IMR-90 (cell line): Measurements from ENCODE around the gene LAMA5. TPM values are rescaled to one million over a fixed set of nuclear protein-coding genes. Genes with fewer than 3 reads are reported as not detected.

Source experiments
- ATAC-seq: fragments of 200-7000 bp; cut with Tn5 transposase; 2 replicates; pipeline ENCODE4 v1.9.1; 2020; ENCODE audit warnings: low read depth, mild to moderate bottlenecking, moderate library complexity
- BruUV-seq: library from RNA; stranded (reverse); fragments of 400-500 nt; replicated peaks from 2 replicates; lab custom pipeline; 2021; lab: Mats Ljungman, UMichigan
- CTCF ChIA-PET: fragments of 300-600 bp; formaldehyde crosslinking; extraction: SDS; loops from one replicate; lab custom pipeline; 2021; ENCODE audit warnings: antibody characterized with exemption; lab: Yijun Ruan, JAX
- POLR2A ChIA-PET: fragments of 300-600 bp; sonication (Branson Sonifier 250); formaldehyde crosslinking; loops from one replicate; lab custom pipeline; 2022; ENCODE audit warnings: antibody characterized with exemption; ENCODE audit not compliant: unreplicated experiment; lab: Charles Lee
- DNase-seq: peaks from one replicate; pipeline ENCODE4 v3.0.0; 2013
- H2AFZ ChIP-seq: replicated peaks from 2 replicates; pipeline ENCODE3; 2013; ENCODE audit warnings: low read length, mild to moderate bottlenecking; ENCODE audit not compliant: poor library complexity
- H2AK5ac ChIP-seq: 2 replicates; pipeline ENCODE4 v1.6.1; 2013; ENCODE audit warnings: low read depth, low read length, inconsistent platforms
- H2AK9ac ChIP-seq: replicated peaks from 2 replicates; pipeline ENCODE3; 2013; ENCODE audit warnings: mild to moderate bottlenecking, low read depth, low read length, moderate library complexity; ENCODE audit not compliant: poor library complexity
- H2BK120ac ChIP-seq: 2 replicates; pipeline ENCODE4 v1.6.1; 2013; ENCODE audit warnings: low read depth, low read length, inconsistent platforms
- H2BK15ac ChIP-seq: 3 replicates; pipeline ENCODE4 v1.6.1; 2013; ENCODE audit warnings: low read depth, low read length, inconsistent platforms
- H2BK20ac ChIP-seq: 2 replicates; pipeline ENCODE4 v1.6.1; 2013; ENCODE audit warnings: low read depth, mild to moderate bottlenecking, inconsistent platforms, low read length, moderate library complexity
- H2BK5ac ChIP-seq: 2 replicates; pipeline ENCODE4 v1.6.1; 2013; ENCODE audit warnings: mild to moderate bottlenecking, low read depth, low read length, inconsistent platforms; ENCODE audit not compliant: poor library complexity, severe bottlenecking
- H3K14ac ChIP-seq: replicated peaks from 2 replicates; pipeline ENCODE4 v1.6.1; 2013; ENCODE audit warnings: low read depth, low read length, inconsistent platforms
- H3K18ac ChIP-seq: 2 replicates; pipeline ENCODE4 v1.6.1; 2013; ENCODE audit warnings: low read depth, low read length, control low read depth
- H3K23ac ChIP-seq: 2 replicates; pipeline ENCODE4 v1.6.1; 2013; ENCODE audit warnings: low read depth, low read length, inconsistent platforms
- H3K27ac ChIP-seq: 2 replicates; pipeline ENCODE4 v1.5.1; 2013; ENCODE audit warnings: mild to moderate bottlenecking, control low read depth, low read length; ENCODE audit not compliant: insufficient read depth
- H3K27me3 ChIP-seq: 2 replicates; pipeline ENCODE4 v1.6.1; 2013; ENCODE audit warnings: low read length; ENCODE audit not compliant: control insufficient read depth, insufficient read depth
- H3K36me3 ChIP-seq: 2 replicates; pipeline ENCODE4 v1.6.1; 2013; ENCODE audit warnings: low read length, mixed read lengths; ENCODE audit not compliant: control insufficient read depth, insufficient read depth
- H3K4ac ChIP-seq: 2 replicates; pipeline ENCODE4 v1.6.1; 2013; ENCODE audit warnings: low read depth, low read length, inconsistent platforms
- H3K4me1 ChIP-seq: 2 replicates; pipeline ENCODE4 v1.6.1; 2013; ENCODE audit warnings: low read length, mixed read lengths; ENCODE audit not compliant: control insufficient read depth, insufficient read depth
- H3K4me2 ChIP-seq: 2 replicates; pipeline ENCODE4 v1.6.1; 2013; ENCODE audit warnings: low read depth, mild to moderate bottlenecking, control low read depth, low read length, moderate library complexity
- H3K4me3 ChIP-seq: 2 replicates; pipeline ENCODE4 v1.5.1; 2013; ENCODE audit warnings: low read depth, mild to moderate bottlenecking, control low read depth, low read length, moderate library complexity; ENCODE audit not compliant: insufficient read depth
- H3K56ac ChIP-seq: 2 replicates; pipeline ENCODE4 v1.6.1; 2013; ENCODE audit warnings: low read length, inconsistent platforms; ENCODE audit not compliant: insufficient read depth; ENCODE audit errors: extremely low read depth
- H3K79me1 ChIP-seq, 2 experiments: 2 replicates each; pipeline ENCODE4 v1.6.1; 2013; ENCODE audit warnings: low read length in 2 of 2, inconsistent platforms in 1 of 2, low read depth in 1 of 2
- H3K9ac ChIP-seq: 2 replicates; pipeline ENCODE4 v1.6.1; 2013; ENCODE audit warnings: low read depth, low read length, control low read depth
- H3K9me1 ChIP-seq: 2 replicates; pipeline ENCODE4 v1.6.1; 2013; ENCODE audit warnings: low read length, inconsistent platforms; ENCODE audit not compliant: insufficient read depth
- H3K9me3 ChIP-seq: 2 replicates; pipeline ENCODE4 v1.6.1; 2013; ENCODE audit warnings: low read length; ENCODE audit not compliant: control insufficient read depth, insufficient read depth
- H4K20me1 ChIP-seq: 2 replicates; pipeline ENCODE4 v1.6.1; 2013; ENCODE audit warnings: low read length, inconsistent platforms; ENCODE audit not compliant: insufficient read depth
- H4K5ac ChIP-seq: 2 replicates; pipeline ENCODE4 v1.6.1; 2013; ENCODE audit warnings: mild to moderate bottlenecking, low read depth, low read length, control low read depth
- H4K8ac ChIP-seq, 2 experiments: 2 replicates each; pipeline ENCODE4 v1.6.1; 2013; ENCODE audit warnings: low read depth in 2 of 2, low read length in 2 of 2, control low read depth in 1 of 2, inconsistent platforms in 1 of 2
- H4K91ac ChIP-seq: 2 replicates; pipeline ENCODE4 v1.6.1; 2013; ENCODE audit warnings: low read depth, low read length, inconsistent platforms; ENCODE audit not compliant: insufficient read depth
- BHLHE40 ChIP-seq: fragments of 150-350 bp; IDR thresholded peaks from 2 replicates; pipeline ENCODE4 v1.6.1; 2016; ENCODE audit warnings: mild to moderate bottlenecking, low read depth, low read length
- CEBPB ChIP-seq: IDR thresholded peaks from 2 replicates; pipeline ENCODE4 v1.6.1; 2012; ENCODE audit warnings: low read depth, low read length, improper control_type of control experiment
- CHD1 ChIP-seq: IDR thresholded peaks from 2 replicates; pipeline ENCODE4 v1.6.1; 2012; ENCODE audit warnings: low read depth, low read length, improper control_type of control experiment
- FOS ChIP-seq: fragments of 150-350 bp; IDR thresholded peaks from 2 replicates; pipeline ENCODE4 v1.6.1; 2016; ENCODE audit warnings: low read depth, low read length
- MAFK ChIP-seq: IDR thresholded peaks from 2 replicates; pipeline ENCODE4 v1.6.1; 2012; ENCODE audit warnings: low read depth, low read length, improper control_type of control experiment
- MAZ ChIP-seq: IDR thresholded peaks from 2 replicates; pipeline ENCODE4 v1.6.1; 2012; ENCODE audit warnings: low read depth, mild to moderate bottlenecking, low read length, improper control_type of control experiment, moderate library complexity, borderline replicate concordance
- MXI1 ChIP-seq: IDR thresholded peaks from 2 replicates; pipeline ENCODE4 v1.6.1; 2012; ENCODE audit warnings: low read depth, mild to moderate bottlenecking, low read length, moderate library complexity, borderline replicate concordance
- NFE2L2 ChIP-seq: fragments of 150-350 bp; IDR thresholded peaks from 2 replicates; pipeline ENCODE4 v1.6.1; 2016; ENCODE audit warnings: low read depth, mild to moderate bottlenecking, low read length
- POLR2A ChIP-seq: IDR thresholded peaks from 2 replicates; pipeline ENCODE4 v1.6.1; 2012; ENCODE audit warnings: mild to moderate bottlenecking, low read depth, low read length
- RAD21 ChIP-seq: IDR thresholded peaks from 2 replicates; pipeline ENCODE4 v1.6.1; 2012; ENCODE audit warnings: low read length, improper control_type of control experiment
- RCOR1 ChIP-seq: IDR thresholded peaks from 2 replicates; pipeline ENCODE4 v1.6.1; 2012; ENCODE audit warnings: mild to moderate bottlenecking, low read length, improper control_type of control experiment; ENCODE audit not compliant: insufficient replicate concordance
- SMC3 ChIP-seq: fragments of 150-350 bp; IDR thresholded peaks from 2 replicates; pipeline ENCODE4 v1.6.1; 2016; ENCODE audit warnings: low read depth, mild to moderate bottlenecking, antibody characterized with exemption, low read length, moderate library complexity
- WGBS, 2 experiments: methylation state at CpG; one replicate each; pipeline versions ENCODE4 v1.1.5 to v1.1.7; 2013; ENCODE audit warnings: missing lambda C conversion rate in 2 of 2; ENCODE audit not compliant: insufficient read length in 1 of 2; ENCODE audit errors: extremely low coverage in 2 of 2; 5-methylcytosine and 5-hydroxymethylcytosine counted together
- dilution Hi-C: fragments of 300-500 bp; cut with HindIII; formaldehyde crosslinking; loops from one replicate; pipeline ENCODE4 v1.14.3; 2018; ENCODE audit warnings: low sequenced_read_pairs; ENCODE audit not compliant: unreplicated experiment
- in situ Hi-C: fragments of 300-500 bp; cut with MboI; formaldehyde crosslinking; loops from 3 replicates; pipeline ENCODE4 v1.14.3; 2019; ENCODE audit warnings: low sequenced_read_pairs, inconsistent platforms, mixed read lengths
- intact Hi-C: fragments of 100-400 bp; cut with micrococcal nuclease; formaldehyde crosslinking; loops from 2 replicates; pipeline ENCODE4 v1.10.0; 2022
- polyA plus RNA-seq, 3 experiments: library from polyadenylated mRNA; depleted of rRNA; stranded (reverse); fragments of >200 nt; gene quantifications; 2 replicates each; pipeline ENCODE4 v1.2.3, GENCODE V29; 2012; ENCODE audit warnings: low replicate concordance in 1 of 3
- total RNA-seq: library from RNA; depleted of rRNA; stranded (reverse); fragments of >200 nt; gene quantifications from 2 replicates; pipeline ENCODE4 v1.2.3, GENCODE V29; 2012
- TF ChIP-seq, protein P1 (sequence below): conservative IDR thresholded peaks from 2 replicates; pipeline ENCODE4 v1.5.1; 2012; ENCODE audit warnings: mild to moderate bottlenecking, low read depth, low read length, improper control_type of control experiment
- TF ChIP-seq, protein P2 (sequence below): fragments of 150-350 bp; IDR thresholded peaks from 2 replicates; pipeline ENCODE4 v1.6.1; 2017; ENCODE audit warnings: mild to moderate bottlenecking, antibody characterized with exemption, low read length, low read depth
- TF ChIP-seq, protein P3 (sequence below): fragments of 150-350 bp; IDR thresholded peaks from 2 replicates; pipeline ENCODE4 v1.6.1; 2016; ENCODE audit warnings: low read depth, mild to moderate bottlenecking, low read length, moderate library complexity, borderline replicate concordance

Gene LAMA5
- total and polyA plus RNA-seq, 2 of the 4 experiments (the other 2 are of a cell fraction) = 0.90 to 7.3 TPM

DNA sequence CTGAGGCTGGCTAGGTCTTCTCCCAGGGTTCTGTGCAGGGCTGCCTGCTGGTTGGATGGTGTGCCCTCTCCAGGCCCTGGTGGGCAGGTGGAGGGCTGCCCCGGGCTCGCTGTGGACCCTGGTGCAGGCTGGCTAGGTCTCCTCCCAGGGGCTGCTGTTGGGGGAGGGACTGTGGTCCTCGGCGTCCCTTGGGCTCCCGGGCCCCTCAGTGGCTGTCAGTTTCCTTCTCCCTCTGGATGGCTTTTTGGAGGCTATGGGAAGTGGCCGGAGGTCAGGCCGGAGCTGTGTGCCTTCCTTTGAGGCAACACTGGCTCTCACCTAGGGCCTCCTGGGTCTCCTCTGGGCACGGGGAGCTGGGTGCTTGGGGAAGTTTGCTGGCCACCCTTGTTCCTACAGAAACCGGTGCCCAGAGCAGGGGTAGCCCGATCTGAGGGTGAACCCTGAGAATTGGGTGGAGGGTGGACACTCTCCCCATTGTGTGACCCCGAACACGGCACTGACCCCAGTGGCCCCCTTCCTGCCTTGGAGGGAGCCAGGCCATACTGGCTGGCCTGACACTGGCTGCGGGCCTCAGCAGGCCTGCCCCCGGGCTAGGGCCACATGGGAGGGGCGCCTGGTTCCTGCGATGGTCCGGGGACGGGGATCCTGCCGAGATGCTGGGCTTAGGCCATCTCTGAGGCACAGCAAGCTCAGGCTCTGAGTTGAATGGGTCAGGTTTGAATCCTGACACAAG, 43.8 kb upstream of the LAMA5 start:
- ATAC-seq = no peak
- no peak overlapping the region for H3K56ac ChIP-seq
- H4K20me1 ChIP-seq = no peaks in the 10 kb centered on the region; the same call in 1 of the 2 replicates
- no peak overlapping the region for H3K4me3 ChIP-seq
- DNase-seq = no peak
- peaks cover 4 to 7% of the 10 kb centered on the region in 2 experiments; a peak in 1 of 4 replicates for H3K79me1 ChIP-seq
- H3K9me1 ChIP-seq = no peaks in the 10 kb centered on the region
- H3K14ac ChIP-seq = no peak overlapping the region
- H3K4me2 ChIP-seq = no peak overlapping the region
- intact Hi-C loops (loop anchor here (1.0 kb wide), 2 partner anchors 85 to 206 kb away; no protein-coding TSS in a partner anchor), dilution Hi-C loops (no loop called here), in situ Hi-C loops (no loop called here)
- H3K18ac ChIP-seq = no peak overlapping the region
- no peak overlapping the region for H2AK9ac ChIP-seq
- WGBS, 2 experiments = 76% methylated on average over 7 of the region's 19 CpGs; no CpG with 5 or more reads in 1 of the 2 experiments
- no peak overlapping the region for H3K27ac ChIP-seq
- no peak overlapping the region for H3K23ac ChIP-seq
- peaks cover 10% of the 10 kb centered on the region; the same call in 1 of the 2 replicates for H3K27me3 ChIP-seq
- H2AK5ac ChIP-seq = no peak overlapping the region
- H2BK15ac ChIP-seq = no peak overlapping the region
- ChIA-PET POLR2A (interaction anchor here (0.6 kb wide), 1 partner anchor 25 kb away, joined by 4 read pairs; no protein-coding TSS in a partner anchor), CTCF (no interaction called here)
- H3K4ac ChIP-seq = no peak overlapping the region
- H4K5ac ChIP-seq = no peak overlapping the region
- H4K91ac ChIP-seq = no peak overlapping the region
- no peaks in the 10 kb centered on the region for H3K9me3 ChIP-seq
- H2BK5ac ChIP-seq = no peak overlapping the region
- H4K8ac ChIP-seq = no peak overlapping the region
- BruUV-seq = no TSS peak
- H3K9ac ChIP-seq = no peak overlapping the region
- no peak overlapping the region for H2BK120ac ChIP-seq
- H2AFZ ChIP-seq = no peak overlapping the region
- no peak overlapping the region for H2BK20ac ChIP-seq
- H3K36me3 ChIP-seq = no peaks in the 10 kb centered on the region
- H3K4me1 ChIP-seq = peaks cover 6% of the 10 kb centered on the region; the same call in 1 of the 2 replicates
- TF ChIP-seq NFE2L2 = no peak
- TF ChIP-seq, protein P1, sequence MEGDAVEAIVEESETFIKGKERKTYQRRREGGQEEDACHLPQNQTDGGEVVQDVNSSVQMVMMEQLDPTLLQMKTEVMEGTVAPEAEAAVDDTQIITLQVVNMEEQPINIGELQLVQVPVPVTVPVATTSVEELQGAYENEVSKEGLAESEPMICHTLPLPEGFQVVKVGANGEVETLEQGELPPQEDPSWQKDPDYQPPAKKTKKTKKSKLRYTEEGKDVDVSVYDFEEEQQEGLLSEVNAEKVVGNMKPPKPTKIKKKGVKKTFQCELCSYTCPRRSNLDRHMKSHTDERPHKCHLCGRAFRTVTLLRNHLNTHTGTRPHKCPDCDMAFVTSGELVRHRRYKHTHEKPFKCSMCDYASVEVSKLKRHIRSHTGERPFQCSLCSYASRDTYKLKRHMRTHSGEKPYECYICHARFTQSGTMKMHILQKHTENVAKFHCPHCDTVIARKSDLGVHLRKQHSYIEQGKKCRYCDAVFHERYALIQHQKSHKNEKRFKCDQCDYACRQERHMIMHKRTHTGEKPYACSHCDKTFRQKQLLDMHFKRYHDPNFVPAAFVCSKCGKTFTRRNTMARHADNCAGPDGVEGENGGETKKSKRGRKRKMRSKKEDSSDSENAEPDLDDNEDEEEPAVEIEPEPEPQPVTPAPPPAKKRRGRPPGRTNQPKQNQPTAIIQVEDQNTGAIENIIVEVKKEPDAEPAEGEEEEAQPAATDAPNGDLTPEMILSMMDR = no peak
- TF ChIP-seq, protein P2, sequence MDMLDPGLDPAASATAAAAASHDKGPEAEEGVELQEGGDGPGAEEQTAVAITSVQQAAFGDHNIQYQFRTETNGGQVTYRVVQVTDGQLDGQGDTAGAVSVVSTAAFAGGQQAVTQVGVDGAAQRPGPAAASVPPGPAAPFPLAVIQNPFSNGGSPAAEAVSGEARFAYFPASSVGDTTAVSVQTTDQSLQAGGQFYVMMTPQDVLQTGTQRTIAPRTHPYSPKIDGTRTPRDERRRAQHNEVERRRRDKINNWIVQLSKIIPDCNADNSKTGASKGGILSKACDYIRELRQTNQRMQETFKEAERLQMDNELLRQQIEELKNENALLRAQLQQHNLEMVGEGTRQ = no peak
- TF ChIP-seq, protein P3, sequence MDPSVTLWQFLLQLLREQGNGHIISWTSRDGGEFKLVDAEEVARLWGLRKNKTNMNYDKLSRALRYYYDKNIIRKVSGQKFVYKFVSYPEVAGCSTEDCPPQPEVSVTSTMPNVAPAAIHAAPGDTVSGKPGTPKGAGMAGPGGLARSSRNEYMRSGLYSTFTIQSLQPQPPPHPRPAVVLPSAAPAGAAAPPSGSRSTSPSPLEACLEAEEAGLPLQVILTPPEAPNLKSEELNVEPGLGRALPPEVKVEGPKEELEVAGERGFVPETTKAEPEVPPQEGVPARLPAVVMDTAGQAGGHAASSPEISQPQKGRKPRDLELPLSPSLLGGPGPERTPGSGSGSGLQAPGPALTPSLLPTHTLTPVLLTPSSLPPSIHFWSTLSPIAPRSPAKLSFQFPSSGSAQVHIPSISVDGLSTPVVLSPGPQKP = no peak
- no peak for TF ChIP-seq MAFK
- TF ChIP-seq CEBPB = no peak
- TF ChIP-seq SMC3 = no peak
- no peak for TF ChIP-seq MXI1
- TF ChIP-seq FOS = no peak
- TF ChIP-seq POLR2A = no peak
- TF ChIP-seq BHLHE40 = no peak
- TF ChIP-seq MAZ = no peak
- no peak for TF ChIP-seq CHD1
- no peak for TF ChIP-seq RAD21
- no peak for TF ChIP-seq RCOR1
